BLaER1 treated with 17β-estradiol and CSF1 and Interleukin-3, amounts not matched to agents 10 nM and 100 nM (cell line): ENCODE measurements around the gene MNT.
A peak's percentile ranks its signal among the peaks of the same experiment; 100 is the strongest.

Source experiments
- H3K27ac ChIP-seq, 11 experiments: shearing (Covaris generic); formaldehyde crosslinking; 2 replicates each; pipeline ENCODE4 v1.8.1; 2022
- H3K27me3 ChIP-seq, 11 experiments: shearing (Covaris generic); formaldehyde crosslinking; 2 replicates each; pipeline ENCODE4 v1.8.1; 2022
- H3K36me3 ChIP-seq, 11 experiments: shearing (Covaris generic); formaldehyde crosslinking; 2 replicates each; pipeline ENCODE4 v1.8.1; 2022
- H3K4me1 ChIP-seq, 10 experiments: shearing (Covaris generic); formaldehyde crosslinking; 2 replicates each; pipeline ENCODE4 v1.8.1; 2022
- H3K4me2 ChIP-seq, 11 experiments: shearing (Covaris generic); formaldehyde crosslinking; 2 replicates each; pipeline ENCODE4 v1.8.1; 2022
- H3K4me3 ChIP-seq, 10 experiments: shearing (Covaris generic); formaldehyde crosslinking; 2 replicates each; pipeline ENCODE4 v1.8.1; 2022
- H3K9ac ChIP-seq, 11 experiments: shearing (Covaris generic); formaldehyde crosslinking; 2 replicates each; pipeline ENCODE4 v1.8.1; 2022
- H3K9me3 ChIP-seq, 11 experiments: shearing (Covaris generic); formaldehyde crosslinking; replicated peaks in 1 of 11; 2 replicates each; pipeline ENCODE4 v1.8.1; 2022
- H4K20me1 ChIP-seq, 11 experiments: shearing (Covaris generic); formaldehyde crosslinking; 2 replicates each; pipeline ENCODE4 v1.8.1; 2022
- Cebpa-rat ChIP-seq, 11 experiments: shearing (Covaris generic); IDR thresholded peaks; 2 replicates each; pipeline ENCODE4 v1.8.1; 2022

The MNT gene

GRCh38 chr17:2401426-2402221 is 764 bp upstream of the MNT start:
- peaks cover 0 to 2% (median 0%) of the 10 kb centered on the region in 11 experiments; a peak in 1 of 22 replicates for H3K36me3 ChIP-seq
- H3K4me1 ChIP-seq, result peaks cover 62 to 71% (median 69%) of the 10 kb centered on the region in 10 experiments
- no peaks in the 10 kb centered on the region for H3K9me3 ChIP-seq
- H3K4me2 ChIP-seq, result peak overlapping the region; percentile 61 to 99 (median 91)
- peak overlapping the region; percentile 78 to 98 (median 94) for H3K4me3 ChIP-seq
- TF ChIP-seq Cebpa-rat (IDR thresholded peaks at IDR 0.05), result peak; percentile 67 to 97 (median 86); a peak in 20 of 22 replicates
- H4K20me1 ChIP-seq, result peaks cover 0 to 34% (median 9%) of the 10 kb centered on the region in 11 experiments; a peak in 10 of 22 replicates
- H3K9ac ChIP-seq, result peak overlapping the region; percentile 96 to 100 (median 98)
- no peaks in the 10 kb centered on the region for H3K27me3 ChIP-seq
- peak overlapping the region; percentile 91 to 100 (median 98) for H3K27ac ChIP-seq

GRCh38 chr17:2400474-2400866 is 390 bp downstream of the MNT start:
- Histone ChIP-seq H4K20me1 (peaks cover 4 to 46% (median 17%) of the 10 kb centered on the region in 11 experiments; a peak in 14 of 22 replicates), H3K36me3 (no peaks in the 10 kb centered on the region), H3K9me3 (no peaks in the 10 kb centered on the region), H3K27me3 (no peaks in the 10 kb centered on the region), H3K4me3 (peak overlapping the region; percentile 78 to 98 (median 94)), H3K4me2 (peak overlapping the region; percentile 97 to 100 (median 99)), H3K27ac (peak overlapping the region; percentile 91 to 100 (median 98)), H3K9ac (peak overlapping the region; percentile 96 to 100 (median 98)), H3K4me1 (peaks cover 61 to 71% (median 69%) of the 10 kb centered on the region in 10 experiments)
- no peak for TF ChIP-seq Cebpa-rat (IDR thresholded peaks at IDR 0.05)

- Histone ChIP-seq H3K27ac (peak overlapping the region; percentile 91 to 100 (median 98)), H3K4me2 (peak overlapping the region; percentile 97 to 100 (median 99)), H3K4me3 (peak overlapping the region; percentile 78 to 98 (median 94)), H3K36me3 (no peaks in the 10 kb centered on the region), H3K27me3 (no peaks in the 10 kb centered on the region), H3K9me3 (no peaks in the 10 kb centered on the region), H3K4me1 (peaks cover 61 to 71% (median 69%) of the 10 kb centered on the region in 10 experiments), H3K9ac (peak overlapping the region; percentile 96 to 100 (median 98)), H4K20me1 (peaks cover 4 to 52% (median 18%) of the 10 kb centered on the region in 11 experiments; a peak in 14 of 22 replicates)
- no peak for TF ChIP-seq Cebpa-rat (IDR thresholded peaks at IDR 0.05)
These were observed 1.0 kb downstream of the MNT start for GRCh38 chr17:2399572-2400473.

- Histone ChIP-seq H3K36me3 (no peaks in the 10 kb centered on the region), H3K27ac (peak overlapping the region; percentile 91 to 100 (median 98)), H3K9ac (peak overlapping the region; percentile 96 to 100 (median 98)), H3K27me3 (no peaks in the 10 kb centered on the region), H3K4me3 (peak overlapping the region; percentile 78 to 98 (median 94)), H4K20me1 (peaks cover 4 to 59% (median 18%) of the 10 kb centered on the region in 11 experiments; a peak in 14 of 22 replicates), H3K4me1 (peaks cover 60 to 71% (median 68%) of the 10 kb centered on the region in 10 experiments), H3K4me2 (peak overlapping the region; percentile 97 to 100 (median 99)), H3K9me3 (no peaks in the 10 kb centered on the region)
- TF ChIP-seq Cebpa-rat (IDR thresholded peaks at IDR 0.05), result no peak
These were observed 1.9 kb downstream of the MNT start for GRCh38 chr17:2398655-2399571.

- Histone ChIP-seq H3K36me3 (no peaks in the 10 kb centered on the region), H3K27ac (peak overlapping the region; percentile 86 to 100 (median 98); a peak in 21 of 22 replicates), H3K9me3 (no peaks in the 10 kb centered on the region), H3K9ac (peak overlapping the region; percentile 84 to 100 (median 98); a peak in 21 of 22 replicates), H4K20me1 (peaks cover 4 to 59% (median 18%) of the 10 kb centered on the region in 11 experiments; a peak in 14 of 22 replicates), H3K4me3 (peak overlapping the region; percentile 46 to 98 (median 94); a peak in 18 of 20 replicates), H3K4me1 (peaks cover 53 to 65% (median 61%) of the 10 kb centered on the region in 10 experiments), H3K27me3 (no peaks in the 10 kb centered on the region), H3K4me2 (peak overlapping the region; percentile 97 to 100 (median 99))
- TF ChIP-seq Cebpa-rat (IDR thresholded peaks at IDR 0.05), result no peak
These were observed 2.7 kb downstream of the MNT start for GRCh38 chr17:2398182-2398581.

GRCh38 chr17:2397247-2398171 is 3.4 kb downstream of the MNT start:
- Histone ChIP-seq H3K4me2 (peak overlapping the region; percentile 97 to 100 (median 99)), H3K36me3 (no peaks in the 10 kb centered on the region), H3K9ac (peak overlapping the region; percentile 84 to 100 (median 98)), H3K27me3 (no peaks in the 10 kb centered on the region), H3K4me3 (peak overlapping the region; percentile 45 to 98 (median 85); a peak in 19 of 20 replicates), H3K4me1 (peaks cover 46 to 58% (median 54%) of the 10 kb centered on the region in 10 experiments), H4K20me1 (peaks cover 4 to 59% (median 18%) of the 10 kb centered on the region in 11 experiments; a peak in 14 of 22 replicates), H3K9me3 (no peaks in the 10 kb centered on the region), H3K27ac (peak overlapping the region; percentile 86 to 100 (median 98))
- no peak for TF ChIP-seq Cebpa-rat (IDR thresholded peaks at IDR 0.05)
